ENCODE results near the gene FITM1. TPM values are rescaled to one million over a fixed set of nuclear protein-coding genes. Genes with fewer than 3 reads are reported as not detected.

The FITM1 gene
- total RNA-seq, 1 donor from 2014 or later: 0.58 TPM

GRCh38 chr14:24117179-24117578 is 13.3 kb upstream of the FITM1 start:
- DNase-seq (ENCODE audit: low spot score): no peak

- no peak for DNase-seq (ENCODE audit: low spot score)
Measured at GRCh38 chr14:24119691-24120090, 10.8 kb upstream of the FITM1 start.

GRCh38 chr14:24121210-24121609 is 9.2 kb upstream of the FITM1 start:
- DNase-seq (ENCODE audit: low spot score): no peak

- DNase-seq (ENCODE audit: low spot score): no peak
Measured at GRCh38 chr14:24122416-24122815, 8.0 kb upstream of the FITM1 start.

GRCh38 chr14:24122898-24123297 is 7.6 kb upstream of the FITM1 start:
- no peak for DNase-seq (ENCODE audit: low spot score)

GRCh38 chr14:24123424-24124417 is 6.7 kb upstream of the FITM1 start:
- no peak for DNase-seq (ENCODE audit: low spot score)

- no peak for DNase-seq (ENCODE audit: low spot score)
Measured at GRCh38 chr14:24126939-24127338, 3.5 kb upstream of the FITM1 start.

- no peak for DNase-seq (ENCODE audit: low spot score)
Measured at GRCh38 chr14:24127673-24128072, 2.8 kb upstream of the FITM1 start.

- peak; percentile 22 for DNase-seq (ENCODE audit: low spot score)
Measured at GRCh38 chr14:24129410-24129998, 955 bp upstream of the FITM1 start.

GRCh38 chr14:24130717-24131548 is 474 bp downstream of the FITM1 start:
- no peak for DNase-seq (ENCODE audit: low spot score)

- DNase-seq (ENCODE audit: low spot score): no peak
Measured at GRCh38 chr14:24131549-24131966, 1.1 kb downstream of the FITM1 start.

GRCh38 chr14:24132061-24132685 is 1.7 kb downstream of the FITM1 start:
- peak; percentile 74 for DNase-seq (ENCODE audit: low spot score)

GRCh38 chr14:24132976-24133375 is 2.5 kb downstream of the FITM1 start:
- no peak for DNase-seq (ENCODE audit: low spot score)

- DNase-seq (ENCODE audit: low spot score): no peak
Measured at GRCh38 chr14:24133735-24134134, 3.3 kb downstream of the FITM1 start.

GRCh38 chr14:24135584-24135833 is 5.0 kb downstream of the FITM1 start:
- DNase-seq (ENCODE audit: low spot score): no peak

- DNase-seq (ENCODE audit: low spot score): peak; percentile 98
Measured at GRCh38 chr14:24135834-24136683, 5.6 kb downstream of the FITM1 start, which contains the start of gene PSME1. Gene PSME1, plus strand, starts transcription at chr14:24136194. Its CDS starts 69 bp downstream, at chr14:24136263.

GRCh38 chr14:24136684-24137528 is 6.4 kb downstream of the FITM1 start:
- no peak for DNase-seq (ENCODE audit: low spot score)

GRCh38 chr14:24137529-24138395 is 7.3 kb downstream of the FITM1 start:
- DNase-seq (ENCODE audit: low spot score): no peak
